ENCODE results near the gene SLC38A2. TPM values are rescaled to one million over a fixed set of nuclear protein-coding genes. Genes with fewer than 3 reads are reported as not detected.

The SLC38A2 gene
- polyA plus RNA-seq, 4 donors: 145 to 278 (median 208) TPM

DNA sequence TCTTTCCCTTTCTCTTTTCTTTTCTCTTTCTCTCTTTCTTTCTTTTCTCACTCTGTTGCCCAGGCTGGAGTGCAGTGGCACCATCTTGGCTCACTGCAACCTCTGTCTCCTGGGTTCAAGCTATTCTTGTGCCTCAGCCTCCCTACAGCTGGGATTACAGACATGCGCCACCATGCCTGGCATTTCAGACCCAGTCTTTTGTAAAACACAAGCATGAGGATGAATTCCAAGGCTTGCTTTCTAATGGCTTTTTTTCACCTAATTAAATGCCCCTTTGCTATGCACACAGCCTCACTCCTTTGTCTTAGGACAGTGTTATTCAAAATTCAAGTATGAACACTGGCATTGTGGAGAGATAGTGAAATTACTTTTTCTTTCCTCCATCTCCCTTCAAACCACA, 6.0 kb upstream of the SLC38A2 start:
- no peak for DNase-seq (ENCODE audit: low read depth in 4 of 4, low spot score in 3 of 4)

DNA sequence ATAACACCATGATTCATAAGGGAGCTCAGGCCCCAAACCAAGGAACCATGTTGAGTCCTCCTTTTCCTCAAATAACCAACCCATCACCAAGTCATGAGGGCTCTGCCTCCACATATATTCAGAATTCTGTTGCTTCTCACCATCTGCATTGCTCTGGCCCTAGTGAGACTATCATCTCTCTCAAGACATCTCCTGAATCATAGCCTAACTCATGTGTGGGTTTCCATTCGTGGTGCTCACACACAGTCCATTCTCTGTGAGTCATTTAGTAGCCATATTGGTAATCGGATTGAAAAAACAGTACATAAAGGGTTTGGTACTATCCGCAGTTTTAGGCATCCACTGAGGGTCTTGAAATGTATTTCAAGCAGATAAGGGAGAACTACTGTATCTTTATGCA, 5.1 kb upstream of the SLC38A2 start:
- no peak for DNase-seq (ENCODE audit: low read depth in 4 of 4, low spot score in 3 of 4)

DNA sequence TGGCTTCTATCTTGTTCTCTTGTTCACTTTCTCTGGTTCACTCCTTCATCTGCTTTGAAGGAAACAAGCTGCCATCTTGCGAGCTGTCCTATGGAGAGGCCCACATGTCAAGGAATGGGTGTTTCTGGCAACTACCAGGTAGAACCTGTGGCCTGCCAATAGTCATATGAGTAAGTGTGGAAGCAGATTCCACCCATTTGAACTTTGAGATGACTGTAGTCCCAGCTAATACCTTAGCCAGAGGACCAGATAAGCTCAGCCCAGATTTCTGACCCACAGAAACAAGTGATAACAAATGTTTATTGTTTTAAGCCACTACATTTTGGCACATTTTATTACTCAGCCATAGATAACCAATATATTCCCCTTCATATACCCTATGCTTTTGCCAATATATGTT, 4.0 kb upstream of the SLC38A2 start:
- no peak for DNase-seq (ENCODE audit: low read depth in 4 of 4, low spot score in 3 of 4)

DNA sequence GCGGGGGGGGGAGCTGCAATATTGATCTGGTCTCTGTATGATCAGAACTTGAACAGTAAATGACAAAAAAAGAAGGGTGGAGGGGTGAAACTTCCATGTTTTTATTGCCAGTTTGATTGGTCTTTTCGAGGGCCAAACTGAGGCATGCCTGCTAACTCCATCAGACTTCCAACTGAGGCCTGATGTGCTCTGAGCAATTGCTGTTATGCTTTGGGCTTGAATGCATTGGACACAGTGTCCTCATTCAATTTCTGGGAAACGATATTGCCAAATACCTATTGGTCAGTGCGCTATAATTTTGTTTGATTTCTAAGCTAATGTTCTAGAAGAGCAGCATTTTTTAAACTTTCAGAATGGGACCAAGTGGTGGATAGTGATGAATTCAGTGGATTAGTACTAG, 2.1 kb upstream of the SLC38A2 start:
- no peak for DNase-seq (ENCODE audit: low read depth in 4 of 4, low spot score in 3 of 4)

DNA sequence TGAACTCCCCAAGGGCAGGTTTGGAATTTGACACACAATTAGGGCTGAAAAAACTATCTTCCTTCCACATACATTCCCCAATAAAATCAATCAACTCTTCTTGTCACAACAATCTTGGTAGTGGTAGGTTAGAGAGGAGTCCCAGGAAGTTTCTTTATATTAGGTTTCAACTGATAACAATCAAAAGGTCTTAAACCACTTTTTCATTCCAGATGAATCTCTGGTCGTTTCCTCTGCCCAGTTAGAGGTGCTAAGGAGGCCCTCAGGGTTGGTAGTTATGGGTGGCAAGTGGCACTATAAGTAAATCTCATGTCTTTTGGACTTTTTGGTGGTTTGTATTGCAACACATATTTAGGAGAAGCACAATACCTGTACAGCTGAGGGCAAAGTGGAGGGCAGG, 1.7 kb upstream of the SLC38A2 start:
- no peak for DNase-seq (ENCODE audit: low read depth in 4 of 4, low spot score in 3 of 4)

DNA sequence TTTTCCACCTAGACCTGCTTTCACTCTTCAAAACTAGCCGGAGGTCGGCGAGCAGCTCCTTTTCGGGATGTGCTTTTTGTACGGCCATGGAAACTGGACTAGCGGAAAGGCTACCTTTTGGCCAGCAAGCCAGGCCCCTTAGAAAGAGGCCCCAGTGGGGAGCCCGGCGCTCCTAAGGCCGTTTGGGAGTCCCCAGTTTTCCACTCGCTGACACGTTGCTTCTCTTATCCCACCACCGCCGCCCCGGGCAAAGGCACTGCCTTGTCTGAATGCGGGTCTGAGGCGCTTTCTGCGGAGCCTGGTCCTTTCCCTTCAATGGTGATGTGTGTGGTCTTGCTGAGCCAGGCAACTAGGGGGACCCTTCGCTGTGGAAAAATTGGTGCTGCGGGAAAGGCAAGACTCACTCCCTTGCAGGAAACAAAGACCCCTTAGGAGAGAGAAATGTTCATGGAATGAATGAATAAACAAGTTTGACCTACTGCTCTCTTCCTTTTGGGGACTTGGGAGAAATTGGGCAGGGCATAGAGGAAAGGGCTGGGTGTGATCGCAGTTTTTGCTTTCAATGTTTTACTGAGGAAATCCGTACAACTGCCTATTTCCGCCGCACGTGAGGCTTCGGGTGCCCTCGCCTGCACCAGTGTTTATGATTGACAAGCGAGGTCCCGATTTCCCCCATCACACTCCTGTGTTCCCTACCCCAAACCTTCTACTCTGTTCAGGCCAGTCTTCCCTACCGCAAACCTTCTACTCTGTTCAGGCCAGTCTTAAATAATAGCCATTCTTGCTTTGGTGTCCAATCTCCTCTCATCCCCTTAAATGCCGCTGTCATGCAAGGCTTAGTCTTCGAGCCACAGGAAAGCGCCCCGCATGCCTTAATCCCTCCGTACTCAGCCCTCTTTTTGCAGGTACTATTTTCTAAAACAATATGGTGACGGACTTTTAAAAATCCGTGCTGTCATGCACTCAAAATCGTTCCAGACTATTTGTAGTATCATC, 1.0 kb upstream of the SLC38A2 start:
- peak in 3 of 4 donors; percentile 52 to 55 (median 54) for DNase-seq (ENCODE audit: low read depth in 4 of 4, low spot score in 3 of 4)

DNA sequence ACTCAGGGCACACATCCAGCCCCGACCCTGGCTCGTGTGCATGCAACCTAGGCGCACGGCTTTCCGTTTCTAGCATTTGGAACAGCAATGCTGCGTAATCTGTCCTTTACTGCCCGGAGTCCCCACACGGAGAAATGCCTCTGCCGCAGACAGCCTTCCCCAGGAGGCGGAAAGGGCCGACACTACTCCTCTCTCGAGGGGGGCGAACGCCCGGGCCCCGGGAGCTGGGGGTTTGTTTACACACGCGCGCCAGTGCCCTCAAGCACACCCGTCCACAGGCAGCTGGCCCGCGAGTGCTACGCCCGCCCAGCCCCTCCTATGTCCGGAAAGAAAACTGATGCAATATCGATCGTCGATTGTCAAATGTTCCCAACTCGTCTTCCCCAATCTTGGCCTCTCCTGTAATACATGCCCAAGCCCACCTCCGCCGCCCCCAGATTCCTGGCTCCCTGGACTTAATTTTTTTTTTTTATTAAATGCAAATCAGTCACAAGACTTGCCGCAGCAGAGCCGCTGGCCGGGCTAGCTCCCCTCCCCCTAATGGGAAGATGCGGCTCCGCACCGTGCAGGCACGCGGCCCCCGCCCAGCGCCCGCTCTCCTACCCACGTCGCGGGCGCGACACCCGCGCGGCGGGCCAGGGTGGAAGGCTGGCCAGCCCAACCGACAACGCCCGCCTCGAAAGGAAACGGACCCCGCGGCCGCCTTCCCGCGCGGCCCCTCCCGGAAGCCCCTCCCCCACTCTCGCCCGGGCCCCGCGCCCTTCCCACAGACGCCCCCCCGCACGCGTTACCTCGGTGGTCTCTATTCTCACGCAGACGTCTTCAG, 642 bp downstream of the SLC38A2 start:
- peak in 2 of 4 donors; percentile 40 to 60 for DNase-seq (ENCODE audit: low read depth in 4 of 4, low spot score in 3 of 4)

DNA sequence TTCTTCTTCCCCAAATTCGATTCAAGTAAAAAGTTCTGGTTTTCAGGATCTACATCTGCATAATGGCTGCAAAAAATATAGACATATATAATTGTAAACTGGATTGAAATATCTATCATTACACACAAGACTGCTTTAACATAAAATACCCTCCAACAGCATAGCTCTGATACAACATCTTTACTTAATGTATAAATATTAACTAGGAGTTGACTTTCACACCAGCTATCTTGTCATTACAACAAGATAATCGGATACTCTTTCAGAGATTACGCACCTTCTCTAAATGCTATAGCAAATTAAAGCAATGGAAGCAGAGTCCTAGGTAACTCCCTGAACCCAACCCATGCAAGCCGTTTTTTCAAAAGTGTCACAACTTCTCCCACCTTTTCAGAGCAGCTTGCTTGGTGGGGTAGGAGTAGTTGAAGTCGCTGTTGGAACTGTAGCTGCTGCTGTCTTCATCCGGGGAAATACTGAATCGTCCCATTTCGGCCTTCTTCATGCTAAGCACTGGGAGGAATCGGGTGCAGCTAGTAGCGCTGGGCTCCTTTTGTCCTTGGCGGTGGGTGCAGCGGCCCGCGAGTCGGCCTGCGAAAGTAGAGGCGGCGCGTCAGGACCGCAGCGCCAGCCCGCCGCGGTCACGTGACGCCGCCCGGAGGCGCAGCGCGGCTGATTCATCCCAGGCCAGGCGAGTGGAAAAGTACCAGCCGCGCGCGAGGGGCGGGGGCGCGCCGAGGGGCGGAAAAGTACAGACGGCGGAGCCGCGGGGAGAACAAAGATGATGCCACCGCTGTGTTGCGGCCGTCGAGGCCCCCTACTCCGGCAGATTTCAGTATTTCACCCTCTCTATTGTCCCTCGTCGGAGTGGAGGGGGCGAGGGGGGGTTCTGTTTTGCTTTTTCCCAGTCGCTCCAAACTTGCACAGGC, 1.5 kb downstream of the SLC38A2 start:
- peak in 3 of 4 donors; percentile 72 to 85 (median 78) for DNase-seq (ENCODE audit: low read depth in 4 of 4, low spot score in 3 of 4)

DNA sequence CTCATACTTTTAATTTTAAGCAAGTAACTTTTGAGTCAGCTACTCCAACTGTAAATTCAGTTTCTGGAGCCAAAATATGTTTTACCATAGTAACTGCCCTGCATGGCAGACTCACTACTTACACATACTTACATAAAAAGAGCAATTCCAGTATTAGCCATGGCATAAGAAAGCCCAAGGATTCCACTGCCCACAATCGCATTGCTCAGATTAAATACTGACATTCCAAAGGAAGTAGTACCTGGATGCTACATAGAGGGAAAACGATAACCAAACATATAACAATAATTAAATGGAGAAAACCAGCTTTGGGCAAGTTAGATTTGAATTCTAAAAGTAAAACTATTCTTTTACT, 2.2 kb downstream of the SLC38A2 start:
- DNase-seq (ENCODE audit: low read depth in 4 of 4, low spot score in 3 of 4): no peak

DNA sequence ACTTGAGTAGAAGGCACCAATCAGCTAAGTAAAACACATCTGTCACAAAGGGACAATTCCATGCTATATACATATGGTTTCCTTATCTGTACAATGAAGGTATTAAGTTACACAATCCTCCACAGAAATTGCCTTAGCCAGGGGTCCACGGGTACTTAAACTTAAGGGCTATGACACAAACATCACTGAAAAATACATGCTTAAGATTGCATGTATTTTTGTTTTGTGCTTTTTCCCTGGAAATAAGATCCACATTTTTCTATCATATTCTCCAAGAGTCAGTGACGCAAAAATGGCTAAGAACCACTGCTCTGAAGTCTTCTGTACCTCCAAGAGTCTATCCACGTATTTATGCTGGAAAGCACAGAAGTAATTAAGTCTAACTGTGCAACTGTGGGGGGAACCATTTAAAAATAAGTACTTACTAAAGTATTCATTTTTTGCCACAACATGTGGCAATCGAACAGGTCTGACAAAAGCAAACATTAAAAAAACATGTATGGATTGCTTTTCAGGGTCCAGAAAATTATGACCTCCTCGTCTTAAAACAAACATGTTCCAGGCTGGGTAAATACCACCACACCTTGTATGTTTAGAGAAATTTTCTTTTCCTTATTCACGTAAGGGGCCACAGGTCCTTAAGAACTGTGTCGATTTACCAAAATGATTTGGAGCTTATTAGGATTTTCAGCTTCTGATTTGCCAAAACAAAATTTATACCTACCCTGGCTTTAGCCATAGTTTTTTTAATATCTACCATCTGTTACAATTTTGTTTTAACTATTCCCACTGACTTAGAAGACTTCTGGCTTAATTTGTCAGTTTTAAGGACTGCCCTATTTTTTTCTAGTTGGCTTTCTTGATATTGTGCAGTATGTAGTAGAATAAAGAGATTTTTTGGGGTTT, 2.8 kb downstream of the SLC38A2 start:
- DNase-seq (ENCODE audit: low read depth in 4 of 4, low spot score in 3 of 4): no peak

DNA sequence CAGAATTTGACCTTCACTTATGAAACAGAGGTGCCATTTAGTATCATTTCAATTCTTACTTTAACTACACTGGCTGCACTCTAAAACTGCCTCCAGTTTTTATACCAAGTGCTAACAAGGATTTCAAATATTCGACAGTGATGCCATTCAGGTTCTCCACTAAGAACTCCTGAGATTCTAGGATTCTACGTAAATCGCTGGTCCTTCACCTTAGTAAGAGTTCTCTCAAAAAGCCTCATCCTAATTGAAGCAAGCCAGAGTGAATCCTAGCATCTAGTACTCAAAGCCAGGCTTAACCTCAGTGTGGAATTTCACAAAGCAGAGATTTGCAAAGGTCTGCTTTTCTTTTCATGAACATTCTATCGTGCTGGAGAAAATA, 3.5 kb downstream of the SLC38A2 start:
- DNase-seq (ENCODE audit: low read depth in 4 of 4, low spot score in 3 of 4): no peak

DNA sequence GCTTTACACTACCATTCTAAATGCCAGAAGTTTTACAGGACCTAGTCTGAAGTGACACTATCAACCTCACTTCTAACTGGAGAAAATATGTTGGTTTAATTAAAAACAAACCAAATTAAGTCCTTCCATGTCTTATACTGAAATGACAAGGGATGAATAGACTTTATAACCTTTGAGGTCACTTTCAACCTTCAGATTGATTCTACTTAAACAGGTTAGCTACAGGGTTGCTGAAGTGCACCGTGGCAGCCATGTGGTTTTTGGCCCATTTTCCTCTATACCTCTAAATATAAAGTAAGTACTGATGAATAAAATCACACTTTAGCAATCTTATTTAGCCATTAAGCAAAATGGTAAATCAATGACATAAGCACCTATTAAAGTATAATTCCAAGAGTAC, 3.9 kb downstream of the SLC38A2 start:
- DNase-seq (ENCODE audit: low read depth in 4 of 4, low spot score in 3 of 4): no peak

DNA sequence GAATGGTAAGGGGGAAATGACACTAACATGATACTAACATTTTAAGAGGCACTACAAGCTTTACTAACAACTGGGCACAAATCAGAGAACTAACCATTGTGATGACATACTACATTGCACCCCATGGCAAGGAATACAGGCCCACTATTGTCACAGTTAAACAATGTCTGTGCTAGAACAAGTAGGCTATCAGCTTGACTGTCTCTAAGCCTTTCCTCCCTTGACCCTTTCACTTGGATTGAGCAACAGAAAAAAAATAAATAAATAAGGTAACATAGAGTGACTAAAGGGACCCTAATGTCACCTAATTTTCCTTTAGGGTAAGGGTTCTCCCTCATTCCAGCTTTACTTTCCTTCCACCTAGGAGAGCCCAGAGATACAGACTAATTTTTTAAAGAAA, 4.4 kb downstream of the SLC38A2 start:
- no peak for DNase-seq (ENCODE audit: low read depth in 4 of 4, low spot score in 3 of 4)

DNA sequence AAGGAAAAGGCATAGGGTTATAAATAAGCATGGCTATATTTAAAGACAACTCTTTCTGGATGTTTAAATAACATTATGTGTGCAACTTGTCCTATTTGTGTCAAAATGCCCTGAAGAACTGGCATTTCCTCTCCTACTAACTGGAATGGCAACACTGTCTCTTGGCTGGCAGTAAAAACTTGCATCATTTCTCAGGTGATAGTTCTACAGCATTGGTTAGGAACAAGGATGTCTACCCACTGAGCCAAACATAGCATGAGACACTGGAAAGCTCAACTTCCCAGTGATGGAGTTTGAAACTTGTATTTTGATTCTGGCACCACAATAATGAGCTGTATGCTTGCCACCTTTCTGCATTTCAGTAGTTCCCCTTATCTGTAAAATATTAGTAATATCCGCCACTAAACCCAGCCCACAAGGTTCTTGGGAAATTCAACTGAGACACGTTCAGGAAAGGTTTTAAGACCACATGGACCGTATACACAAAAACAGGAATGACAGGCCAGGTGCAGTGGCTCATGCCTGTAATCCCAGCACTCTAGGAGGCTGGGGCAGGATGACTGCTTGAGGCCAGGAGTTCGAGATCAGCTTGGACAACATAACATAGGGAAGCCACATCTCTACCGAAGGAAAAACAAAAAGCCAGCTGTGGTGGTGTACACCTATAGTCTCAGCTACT, 5.1 kb downstream of the SLC38A2 start:
- DNase-seq (ENCODE audit: low read depth in 4 of 4, low spot score in 3 of 4): no peak

DNA sequence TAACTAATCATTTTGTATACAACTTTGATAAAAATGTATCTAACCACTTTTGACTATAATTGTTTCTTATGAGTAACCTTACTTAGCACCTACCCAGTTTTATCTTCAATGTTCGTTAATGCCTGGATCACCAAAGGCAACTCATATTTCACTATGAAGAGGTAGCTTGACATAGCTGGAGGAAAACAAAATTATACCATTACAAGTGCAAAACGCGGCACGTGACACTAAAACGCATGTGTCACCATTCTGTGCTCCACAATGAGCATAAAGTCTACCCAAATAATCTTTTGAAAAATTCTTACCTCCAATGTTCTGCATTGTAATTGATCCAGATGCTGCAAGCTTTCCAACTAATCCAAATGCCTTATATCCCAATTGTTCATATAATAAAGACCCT, 5.8 kb downstream of the SLC38A2 start:
- DNase-seq (ENCODE audit: low read depth in 4 of 4, low spot score in 3 of 4): no peak

DNA sequence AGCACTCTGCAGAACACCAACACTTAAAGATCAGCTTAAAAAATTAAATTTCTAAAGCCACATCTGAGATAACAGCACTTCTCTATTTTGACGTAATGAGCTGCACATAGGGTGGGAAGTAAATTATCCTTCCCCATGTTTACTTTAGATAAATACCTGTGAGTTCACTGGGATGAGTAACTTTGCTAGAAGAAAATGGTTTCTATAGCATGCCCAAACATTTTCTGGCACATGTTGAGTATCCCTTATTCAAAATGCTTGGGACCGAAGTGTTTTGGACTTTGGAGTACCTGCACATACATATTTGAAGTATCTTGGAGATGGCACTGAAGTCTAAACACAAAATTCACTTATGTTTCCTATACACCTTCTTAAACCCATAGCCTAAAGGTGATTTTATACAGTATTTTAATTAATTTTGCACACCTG, 6.6 kb downstream of the SLC38A2 start:
- no peak for DNase-seq (ENCODE audit: low read depth in 4 of 4, low spot score in 3 of 4)

DNA sequence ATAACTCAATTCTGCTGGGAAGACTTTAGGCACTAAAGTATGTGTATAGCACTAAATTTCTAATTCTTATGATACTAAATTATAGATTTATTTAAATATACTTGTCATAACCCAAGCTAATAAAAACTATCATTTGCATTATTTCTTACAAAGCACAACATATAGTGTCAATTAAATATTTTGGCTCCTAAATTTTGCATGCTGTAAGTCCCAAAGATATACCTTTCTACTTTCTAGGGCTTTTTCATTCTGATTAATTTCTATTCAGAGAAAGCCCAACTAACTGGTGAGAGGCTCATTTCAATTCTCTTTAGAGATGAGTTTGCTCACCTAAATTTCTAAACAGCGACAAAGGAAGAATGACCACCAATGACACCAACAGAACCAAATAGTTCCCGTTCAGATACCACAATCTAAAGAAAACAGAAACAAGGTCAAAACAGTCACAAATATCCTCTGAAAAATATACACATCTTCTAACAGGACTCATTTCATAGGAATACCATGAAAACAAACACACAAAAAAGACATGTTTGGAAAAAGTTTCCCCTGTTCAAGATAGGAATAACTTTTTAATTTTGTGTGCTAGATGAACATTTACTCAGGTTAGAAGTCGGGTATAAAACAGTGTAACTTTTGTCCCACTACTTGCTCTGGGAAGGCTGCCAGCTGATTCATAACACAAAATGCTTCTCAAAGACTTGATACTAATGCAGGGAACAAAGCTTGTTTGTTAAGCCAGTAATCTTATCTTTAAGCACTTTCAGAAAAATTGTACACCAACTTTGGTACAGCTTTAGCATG, 7.6 kb downstream of the SLC38A2 start:
- no peak for DNase-seq (ENCODE audit: low read depth in 4 of 4, low spot score in 3 of 4)

DNA sequence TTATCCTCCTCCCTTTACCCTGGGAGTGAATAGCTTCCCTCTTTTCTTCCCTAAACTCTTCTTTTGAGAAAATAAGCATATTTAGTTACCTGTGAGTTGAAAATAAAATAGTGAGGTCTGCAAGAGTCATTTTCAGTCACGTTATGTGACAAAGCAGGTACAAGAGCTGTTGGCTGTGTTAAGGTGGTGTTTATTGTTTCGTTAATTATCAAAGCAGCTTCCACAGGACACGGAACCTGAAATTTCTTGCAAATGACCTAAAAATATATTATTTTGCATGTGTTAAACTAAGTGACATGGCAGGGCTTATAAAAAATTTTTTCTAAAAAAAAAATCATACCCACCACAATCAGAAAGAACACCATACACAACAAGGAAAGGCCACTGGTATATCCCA, 8.3 kb downstream of the SLC38A2 start:
- DNase-seq (ENCODE audit: low read depth in 4 of 4, low spot score in 3 of 4): no peak

Measured in right renal pelvis (tissue), 4 donors.